HepG2 (cell line): ENCODE results near the gene KIF22. TPM values are rescaled to one million over a fixed set of nuclear protein-coding genes. Genes with fewer than 3 reads are reported as not detected.
"Not testable (repeated sequence)": the region's sequence is repeated elsewhere in the genome, so short reads cannot be mapped to it uniquely, and the experiment has no call there.

ENCODE experiments used
- ATAC-seq: fragments of 200-7000 bp; cut with Tn5 transposase; 3 replicates; pipeline ENCODE4 v1.9.1; 2020; ENCODE audit warnings: mild to moderate bottlenecking, moderate library complexity
- BruUV-seq: library from RNA; stranded (reverse); fragments of 400-500 nt; replicated peaks from 2 replicates; lab custom pipeline; 2021; lab: Mats Ljungman, UMichigan
- CTCF ChIA-PET: fragments of 300-600 bp; formaldehyde crosslinking; extraction: SDS; loops from one replicate; lab custom pipeline; 2021; ENCODE audit warnings: low total read pairs, inconsistent platforms, low intra/inter-chr PET ratio; lab: Yijun Ruan, JAX
- POLR2A ChIA-PET: fragments of 350-600 bp; sonication (Branson Sonifier 250); formaldehyde crosslinking; loops from one replicate; lab custom pipeline; 2020; ENCODE audit warnings: antibody characterized with exemption, inconsistent platforms; lab: Yijun Ruan, JAX
- DNase-seq: peaks from one replicate; pipeline ENCODE4 v3.0.0-alpha.2; 2015; ENCODE audit warnings: low spot score
- FAIRE-seq: peaks from 3 replicates; lab custom pipeline; 2011; peaks lifted over from hg19 to GRCh38; lab: Jason Lieb, UNC
- H2AFZ ChIP-seq: one replicate; pipeline ENCODE4 v1.6.1; 2011; ENCODE audit warnings: low read length, inconsistent platforms
- H3K27ac ChIP-seq: fragments of 300-600 bp; 3 replicates; pipeline ENCODE4 v1.8.0; 2011; ENCODE audit warnings: mixed run types, mild to moderate bottlenecking, mixed read lengths, low read length, inconsistent platforms; ENCODE audit not compliant: insufficient read depth; ENCODE audit errors: extremely low read length
- H3K27me3 ChIP-seq, 2 experiments: fragments of 200-600 bp in 1 of 2; 2 replicates in 1 of 2; 3 replicates in 1 of 2; pipeline versions ENCODE4 v1.6.0 to v1.8.0; 2011; ENCODE audit warnings: low read length in 2 of 2, mild to moderate bottlenecking in 2 of 2, moderate library complexity in 2 of 2, inconsistent platforms in 1 of 2; ENCODE audit not compliant: insufficient read depth in 2 of 2, control insufficient read depth in 1 of 2
- H3K36me3 ChIP-seq, 2 experiments: fragments of 200-600 bp in 1 of 2; replicated peaks in 1 of 2; 2 replicates in 1 of 2; 3 replicates in 1 of 2; pipeline versions ENCODE4 v1.5.1 to v1.8.0; 2011; ENCODE audit warnings: low read length in 2 of 2, inconsistent platforms in 1 of 2; ENCODE audit not compliant: insufficient read depth in 2 of 2, control insufficient read depth in 1 of 2
- H3K4me1 ChIP-seq: 2 replicates; pipeline ENCODE4 v1.5.1; 2012; ENCODE audit warnings: low read length, inconsistent platforms; ENCODE audit not compliant: insufficient read depth
- H3K4me2 ChIP-seq: 2 replicates; pipeline ENCODE4 v1.6.0; 2011; ENCODE audit warnings: low read depth, low read length, inconsistent platforms
- H3K4me3 ChIP-seq, 3 experiments: fragments of 200-600 bp in 1 of 3; sonication (generic), shearing (Covaris generic) in 1 of 3; replicated peaks in 1 of 3; 2 replicates each; pipeline ENCODE4 v1.5.1; 2011 to 2016; ENCODE audit warnings: low read length in 3 of 3, inconsistent platforms in 2 of 3, low read depth in 2 of 3, mild to moderate bottlenecking in 2 of 3, control low read depth in 1 of 3, mixed read lengths in 1 of 3; ENCODE audit not compliant: insufficient read depth in 1 of 3
- H3K79me2 ChIP-seq: one replicate; pipeline ENCODE4 v1.6.1; 2011; ENCODE audit warnings: low read length, inconsistent platforms; ENCODE audit not compliant: insufficient read depth
- H3K9ac ChIP-seq: 2 replicates; pipeline ENCODE4 v1.6.0; 2011; ENCODE audit warnings: mild to moderate bottlenecking, low read depth, low read length, inconsistent platforms; ENCODE audit not compliant: insufficient read depth
- H3K9me3 ChIP-seq: 2 replicates; pipeline ENCODE4 v1.5.1; 2012; ENCODE audit warnings: mild to moderate bottlenecking, low read length
- H4K20me1 ChIP-seq: 2 replicates; pipeline ENCODE4 v1.6.0; 2011; ENCODE audit warnings: inconsistent platforms, mild to moderate bottlenecking, low read length, moderate library complexity; ENCODE audit not compliant: insufficient read depth
- HMG20A ChIP-seq: IDR thresholded peaks from 2 replicates; pipeline ENCODE4 v1.6.1; 2016; ENCODE audit warnings: borderline replicate concordance
- MED13 ChIP-seq: sonication (generic); formaldehyde crosslinking; IDR thresholded peaks from 2 replicates; pipeline ENCODE4 v1.5.0; 2020; ENCODE audit warnings: missing genetic modification reagents
- ZNF121 ChIP-seq: sonication (generic); formaldehyde crosslinking; IDR thresholded peaks from 2 replicates; pipeline ENCODE4 v1.5.0; 2020; ENCODE audit warnings: mild to moderate bottlenecking, missing genetic modification reagents
- ZNF3 ChIP-seq: IDR thresholded peaks from 2 replicates; pipeline ENCODE4 v1.7.0; 2017; ENCODE audit warnings: inconsistent platforms
- WGBS: methylation state at CpG from one replicate; pipeline ENCODE4 v1.1.6; 2017; ENCODE audit warnings: low lambda C conversion rate; 5-methylcytosine and 5-hydroxymethylcytosine counted together
- in situ Hi-C: cut with HindIII; loops from 2 replicates; pipeline ENCODE4 v1.10.0; 2017; ENCODE audit warnings: low pct_unique_long_range_greater_than_20kb; ENCODE audit not compliant: extremely low pct_ligation_motif_present
- intact Hi-C: fragments of 100-400 bp; cut with micrococcal nuclease; formaldehyde crosslinking; loops from one replicate; pipeline ENCODE4 v1.10.0; 2022; ENCODE audit not compliant: unreplicated experiment
- polyA plus RNA-seq, 8 experiments: library from polyadenylated mRNA; depleted of rRNA in 3 of 8; stranded (reverse) in 7 of 8; unstranded in 1 of 8; fragments of >200 nt; fragmentation: Illumina TruSeq in 4 of 8; extraction: Trizol in 4 of 8; gene quantifications; 2 replicates each; pipeline versions ENCODE4 v1.2.1 to v1.2.3, GENCODE V29; 2011 to 2016; ENCODE audit warnings: low read depth in 4 of 8, missing spikeins in 1 of 8, mixed read lengths in 1 of 8; ENCODE audit not compliant: insufficient read depth in 1 of 8
- total RNA-seq, 5 experiments: library from RNA; depleted of rRNA; stranded (reverse); fragments of >200 nt; fragmentation: Illumina TruSeq; extraction: Trizol; gene quantifications; 2 replicates each; pipeline ENCODE4 v1.2.3, GENCODE V29; 2016; ENCODE audit warnings: low read depth in 1 of 5

The KIF22 gene
- total and polyA plus RNA-seq, 2 of the 13 experiments (the other 11 are each of a cell fraction or from before 2014, with no cell fraction given) = 95.8 to 118 TPM

DNA sequence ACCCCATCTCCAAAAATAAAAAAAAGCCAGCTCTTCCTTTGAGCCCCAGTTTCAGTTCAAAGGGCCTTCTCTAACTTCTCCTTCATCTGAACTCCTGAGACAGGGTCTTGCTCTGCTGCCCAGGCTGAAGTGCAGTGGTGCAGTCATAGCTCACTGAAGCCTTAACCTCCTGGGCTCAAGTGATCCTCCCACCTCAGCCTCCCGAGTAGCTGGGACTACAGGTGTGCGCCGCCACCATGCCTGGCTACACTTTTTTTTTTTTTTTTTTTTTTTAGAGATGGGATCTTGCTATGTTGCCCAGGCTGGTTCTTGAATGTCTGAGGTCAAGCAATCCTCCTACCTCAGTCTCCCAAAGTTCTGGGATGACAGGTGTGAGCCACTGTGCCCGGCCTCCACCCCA is 42.7 kb downstream of the KIF22 start:
- DNase-seq, H4K20me1 ChIP-seq, intact Hi-C loops, H3K9me3 ChIP-seq, FAIRE-seq: not testable (repeated sequence)
- POLR2A ChIA-PET = interaction anchor here (0.7 to 1.5 kb wide), 2 partner anchors 11 to 16 kb away, joined by 3 to 4 read pairs; no protein-coding TSS in a partner anchor
- TF ChIP-seq ZNF121 (CRISPR knock-in tag) = peak; percentile 82
- TF ChIP-seq, all 625 proteins: peak for 1; not testable (repeated sequence) for 624
- H3K27ac ChIP-seq, H2AFZ ChIP-seq, BruUV-seq, H3K9ac ChIP-seq, H3K4me2 ChIP-seq, CTCF ChIA-PET, H3K27me3 ChIP-seq, H3K79me2 ChIP-seq, H3K4me3 ChIP-seq, ATAC-seq, in situ Hi-C loops: not testable (repeated sequence)
- WGBS = 96% methylated on average over 4 of the region's 4 CpGs
- Histone ChIP-seq H3K4me1 (peaks cover 24% of the 10 kb centered on the region), H3K36me3 (peaks cover 5 to 13% of the 10 kb centered on the region in 2 experiments; a peak in 4 of 5 replicates)

DNA sequence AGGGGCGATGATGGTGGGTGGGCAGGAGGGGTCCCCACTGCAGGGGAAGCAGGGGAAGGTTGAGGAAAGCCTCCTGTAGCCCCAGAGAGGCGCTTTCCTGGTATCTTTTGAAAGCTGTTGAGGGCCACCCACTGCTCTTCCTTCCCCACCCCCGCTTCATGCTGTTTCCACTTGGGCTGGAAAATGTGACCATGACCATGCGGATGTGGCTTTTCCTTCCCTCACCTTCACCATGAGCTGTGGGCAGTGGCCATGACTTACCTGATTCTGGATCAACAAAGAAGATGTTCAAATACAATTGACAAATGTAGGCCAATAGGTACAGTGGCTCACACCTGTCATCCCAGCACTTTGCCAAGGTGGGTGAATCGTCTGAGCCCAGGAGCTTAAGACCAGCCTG is 43.5 kb downstream of the KIF22 start:
- Histone ChIP-seq H3K9me3 (no peaks in the 10 kb centered on the region), H3K36me3 (peaks cover 5 to 13% of the 10 kb centered on the region in 2 experiments; a peak in 4 of 5 replicates), H3K4me1 (peaks cover 16% of the 10 kb centered on the region), H3K4me2 (no peak overlapping the region), H3K79me2 (no peaks in the 10 kb centered on the region), H3K27me3 (no peaks in the 10 kb centered on the region)
- BruUV-seq = no TSS peak
- no peak for FAIRE-seq
- CTCF ChIA-PET = no interaction called here
- POLR2A ChIA-PET = interaction anchor here (1.2 to 1.4 kb wide), 3 partner anchors 17 to 28 kb away, joined by 3 to 8 read pairs (median 5); partner anchors contain the start of genes MAZ and PAGR1
- no peak for TF ChIP-seq MED13 (CRISPR knock-in tag)
- no peak for TF ChIP-seq ZNF3
- TF ChIP-seq HMG20A (CRISPR knock-in tag) = no peak
- TF ChIP-seq, all 625 proteins: peak for 0
- Histone ChIP-seq H4K20me1 (no peaks in the 10 kb centered on the region), H3K4me3 (no peak overlapping the region), H2AFZ (no peak overlapping the region), H3K9ac (no peak overlapping the region), H3K27ac (no peak overlapping the region)
- WGBS = 96% methylated on average over 5 of the region's 5 CpGs
- no peak for DNase-seq
- ATAC-seq = no peak
- intact Hi-C loops (no loop called here), in situ Hi-C loops (no loop called here)
